Activated T-cell treated with anti-CD3 and anti-CD28 coated beads for 4 hours (primary cell): ENCODE results near the gene UROC1.

Source experiments
- DNase-seq: peaks from one replicate; pipeline ENCODE4 v3.0.0-alpha.2; 2020

Gene UROC1

GRCh38 chr3:126515066-126515706, 2.4 kb downstream of the UROC1 start:
- DNase-seq, result no peak

- DNase-seq, result no peak
Observed at GRCh38 chr3:126514161-126514560, 3.4 kb downstream of the UROC1 start.

- DNase-seq, result no peak
Observed at GRCh38 chr3:126512916-126513650, 4.5 kb downstream of the UROC1 start.

GRCh38 chr3:126512026-126512425, 5.5 kb downstream of the UROC1 start:
- DNase-seq, result no peak

GRCh38 chr3:126511291-126511690, 6.3 kb downstream of the UROC1 start:
- no peak for DNase-seq

- no peak for DNase-seq
Observed at GRCh38 chr3:126510308-126510910, 7.2 kb downstream of the UROC1 start.

- DNase-seq, result no peak
Observed at GRCh38 chr3:126509597-126510307, 7.8 kb downstream of the UROC1 start.

GRCh38 chr3:126508564-126508964, 9.0 kb downstream of the UROC1 start:
- no peak for DNase-seq

- no peak for DNase-seq
Observed at GRCh38 chr3:126507886-126508285, 9.7 kb downstream of the UROC1 start.

- DNase-seq, result no peak
Observed at GRCh38 chr3:126503701-126504100, 13.9 kb downstream of the UROC1 start.

- no peak for DNase-seq
Observed at GRCh38 chr3:126502656-126503055, 14.9 kb downstream of the UROC1 start.

GRCh38 chr3:126501736-126502135, 15.8 kb downstream of the UROC1 start:
- no peak for DNase-seq

GRCh38 chr3:126501054-126501453, 16.5 kb downstream of the UROC1 start:
- no peak for DNase-seq

- no peak for DNase-seq
Observed at GRCh38 chr3:126500016-126500415, 17.6 kb downstream of the UROC1 start.

GRCh38 chr3:126499401-126499800, 18.2 kb downstream of the UROC1 start:
- DNase-seq, result no peak

- no peak for DNase-seq
Observed at GRCh38 chr3:126498929-126499328, 18.6 kb downstream of the UROC1 start.

GRCh38 chr3:126498461-126498860, 19.1 kb downstream of the UROC1 start:
- DNase-seq, result no peak

- DNase-seq, result no peak
Observed at GRCh38 chr3:126497956-126498355, 19.6 kb downstream of the UROC1 start.

- no peak for DNase-seq
Observed at GRCh38 chr3:126496894-126497850, 20.4 kb downstream of the UROC1 start.

- no peak for DNase-seq
Observed at GRCh38 chr3:126495786-126496185, 21.8 kb downstream of the UROC1 start.

- no peak for DNase-seq
Observed at GRCh38 chr3:126494970-126495230, 22.7 kb downstream of the UROC1 start.

- DNase-seq, result no peak
Observed at GRCh38 chr3:126494204-126494969, 23.2 kb downstream of the UROC1 start.
